ENCODE measurements around the gene TRIM5.

- TF ChIP-seq POLR2A (IDR thresholded peaks at IDR 0.05) = no peak
- no peak for TF ChIP-seq CTCF (IDR thresholded peaks at IDR 0.05)
These were observed 19.8 kb downstream of the TRIM5 start for GRCh38 chr11:5665051-5665570.

All from adrenal gland (tissue), 5 donors.